GM12878 (cell line): Measurements from ENCODE around the gene APOLD1. TPM values are rescaled to one million over a fixed set of nuclear protein-coding genes. Genes with fewer than 3 reads are reported as not detected.

Source experiments
- ATAC-seq: fragments of 200-7000 bp; cut with Tn5 transposase; 3 replicates; pipeline ENCODE4 v1.9.1; 2020; ENCODE audit warnings: mild to moderate bottlenecking, moderate library complexity
- Bru-seq: library from RNA; stranded (reverse); fragments of 400-500 nt; gene quantifications from one replicate; lab custom pipeline; 2021; lab: Mats Ljungman, UMichigan
- BruChase-seq, 2 experiments: library from RNA; stranded (reverse); fragments of 400-500 nt; gene quantifications; one replicate each; lab custom pipeline; 2021; lab: Mats Ljungman, UMichigan
- BruUV-seq: library from RNA; stranded (reverse); fragments of 400-500 nt; replicated peaks from 2 replicates; lab custom pipeline; 2021; lab: Mats Ljungman, UMichigan
- CTCF ChIA-PET: fragments of 300-600 bp; sonication (Branson Sonifier 250); formaldehyde crosslinking; extraction: SDS; loops from one replicate; lab custom pipeline; 2021; ENCODE audit warnings: inconsistent platforms; lab: Yijun Ruan, JAX
- POLR2A ChIA-PET: fragments of 350-600 bp; formaldehyde crosslinking; extraction: SDS; loops from one replicate; lab custom pipeline; 2021; ENCODE audit warnings: inconsistent platforms; lab: Charles Lee
- RAD21 ChIA-PET: fragments of 300-600 bp; sonication (Branson Sonifier 250); formaldehyde crosslinking; loops from one replicate; lab custom pipeline; 2023; ENCODE audit warnings: antibody characterized with exemption; ENCODE audit not compliant: unreplicated experiment; lab: Charles Lee
- SMC1A ChIA-PET: fragments of 300-600 bp; sonication (Branson Sonifier 250); formaldehyde crosslinking; loops from one replicate; lab custom pipeline; 2023; ENCODE audit not compliant: unreplicated experiment, uncharacterized antibody; lab: Charles Lee
- DNase-seq: peaks from one replicate; pipeline ENCODE4 v3.0.0-alpha.2; 2011; ENCODE audit warnings: low read depth, low spot score
- FAIRE-seq: peaks from 3 replicates; lab custom pipeline; 2011; peaks lifted over from hg19 to GRCh38; lab: Jason Lieb, UNC
- H2AFZ ChIP-seq: 2 replicates; pipeline ENCODE4 v1.6.0; 2011; ENCODE audit warnings: low read depth, low read length, control low read depth; ENCODE audit not compliant: control insufficient read depth
- H3K27ac ChIP-seq: 2 replicates; pipeline ENCODE4 v1.5.1; 2011; ENCODE audit warnings: control low read depth; ENCODE audit not compliant: control insufficient read depth, insufficient read depth
- H3K27me3 ChIP-seq, 2 experiments: replicated peaks in 1 of 2; 2 replicates each; pipeline versions ENCODE4 v1.6.0 to v1.6.1; 2011; ENCODE audit warnings: low read length in 1 of 2; ENCODE audit not compliant: control insufficient read depth in 2 of 2, insufficient read depth in 2 of 2
- H3K36me3 ChIP-seq, 2 experiments: 2 replicates each; pipeline ENCODE4 v1.5.1; 2011; ENCODE audit warnings: low read length in 1 of 2; ENCODE audit not compliant: control insufficient read depth in 2 of 2, insufficient read depth in 2 of 2
- H3K4me1 ChIP-seq: 2 replicates; pipeline ENCODE4 v1.6.1; 2011; ENCODE audit warnings: mild to moderate bottlenecking, low read length, moderate library complexity, mixed read lengths; ENCODE audit not compliant: control insufficient read depth, insufficient read depth
- H3K4me2 ChIP-seq: 2 replicates; pipeline ENCODE4 v1.6.0; 2011; ENCODE audit warnings: control low read depth; ENCODE audit not compliant: control insufficient read depth, insufficient read depth
- H3K4me3 ChIP-seq: fragments of 200-600 bp; sonication (generic); 2 replicates; pipeline ENCODE4 v1.5.1; 2016
- H3K79me2 ChIP-seq: 2 replicates; pipeline ENCODE4 v1.6.0; 2011; ENCODE audit warnings: low read length; ENCODE audit not compliant: control insufficient read depth, insufficient read depth
- H3K9ac ChIP-seq: 2 replicates; pipeline ENCODE4 v1.8.0; 2011; ENCODE audit warnings: low read length, control low read depth, mixed read lengths; ENCODE audit not compliant: control insufficient read depth, insufficient read depth
- H3K9me3 ChIP-seq: replicated peaks from 3 replicates; pipeline ENCODE4 v1.5.1; 2011; ENCODE audit warnings: mild to moderate bottlenecking, low read length; ENCODE audit not compliant: control insufficient read depth, insufficient read depth
- H4K20me1 ChIP-seq: 2 replicates; pipeline ENCODE4 v1.6.0; 2011; ENCODE audit not compliant: control insufficient read depth, insufficient read depth
- EED ChIP-seq: sonication (generic); IDR thresholded peaks from 2 replicates; pipeline ENCODE4 v1.6.1; 2016; ENCODE audit warnings: antibody characterized with exemption, low read depth
- PBX3 ChIP-seq: IDR thresholded peaks from 2 replicates; pipeline ENCODE4 v1.6.1; 2011; ENCODE audit warnings: mild to moderate bottlenecking, low read depth, low read length, moderate library complexity; ENCODE audit not compliant: insufficient replicate concordance
- WGBS: methylation state at CpG from one replicate; pipeline ENCODE4 v1.1.6; 2016; ENCODE audit warnings: low lambda C conversion rate; ENCODE audit not compliant: insufficient replicate concordance, insufficient coverage; ENCODE audit errors: missing lambda C conversion rate; 5-methylcytosine and 5-hydroxymethylcytosine counted together
- in situ Hi-C: fragments of 300-500 bp; cut with MboI; formaldehyde crosslinking; loops from 9 replicates; pipeline ENCODE4 v1.14.3; 2018; ENCODE audit warnings: mixed read lengths
- intact Hi-C: fragments of 100-400 bp; cut with micrococcal nuclease; formaldehyde crosslinking; loops from one replicate; pipeline ENCODE4 v1.14.2; 2022; ENCODE audit not compliant: unreplicated experiment
- long read RNA-seq, 2 experiments: library from polyadenylated mRNA; unstranded; transcript quantifications; one replicate each; pipeline ENCODE4 v2.0.0, GENCODE V29; 2019 to 2020
- polyA minus RNA-seq, 3 experiments: library from RNA; depleted of rRNA, polyadenylated mRNA; stranded (reverse); fragments of >200 nt; gene quantifications; 2 replicates each; pipeline ENCODE4 v1.2.3, GENCODE V29; 2011
- polyA plus RNA-seq, 11 experiments: library from polyadenylated mRNA; depleted of rRNA in 4 of 11; unstranded in 6 of 11; stranded (reverse) in 5 of 11; fragments of >200 nt; fragmentation: Nextera tagmentation in 4 of 11; fragmentation: Illumina TruSeq in 1 of 11; extraction: Ambion mirVana in 4 of 11; extraction: Trizol in 1 of 11; gene quantifications; 1 replicate in 1 of 11; 2 replicates in 10 of 11; pipeline versions ENCODE4 v1.2.1 to v1.2.3, GENCODE V29; 2011 to 2016; ENCODE audit warnings: inconsistent platforms in 2 of 11, missing spikeins in 2 of 11, low read depth in 1 of 11
- total RNA-seq, 4 experiments: library from RNA; depleted of rRNA in 3 of 4; stranded (reverse); fragments of >200 nt in 3 of 4; fragmentation: Illumina TruSeq in 1 of 4; extraction: Trizol in 1 of 4; gene quantifications; 2 replicates each; pipeline versions ENCODE4 v1.2.1 to v1.2.3, GENCODE V29; 2013 to 2021

APOLD1 gene
- 14.8 and 18.8 TPM in 2 replicates for total RNA-seq (2013; cell fraction: nucleolus; rRNA removed)
- 6.2 and 7.0 TPM in 2 replicates for total RNA-seq (2014; rRNA removed)
- 4.5 TPM in 2 replicates for total RNA-seq (2014; rRNA removed; fragmentation: Illumina TruSeq; extraction: Trizol)
- 5.0 and 5.3 TPM in 2 replicates for total RNA-seq (2021)
- 1.6 TPM for polyA plus RNA-seq (2011; ENCODE audit: low read depth)
- 3.9 TPM in 2 replicates for polyA plus RNA-seq (2011; rRNA removed)
- polyA plus RNA-seq (2011; cell fraction: cytosol; rRNA removed), result 1.4 and 2.0 TPM in 2 replicates
- 1.7 and 2.2 TPM in 2 replicates for polyA plus RNA-seq (2011; cell fraction: nucleus; rRNA removed)
- polyA plus RNA-seq (2012), result 3.3 and 3.7 TPM in 2 replicates
- polyA plus RNA-seq (2014; fragmentation: Illumina TruSeq; extraction: Trizol), result 2.8 and 3.0 TPM in 2 replicates
- polyA plus RNA-seq (2014; fragmentation: Nextera tagmentation; extraction: Ambion mirVana), result 1 to 10 TPM; 1.1 to 1.4 TPM
- 3.5 and 4.7 TPM in 2 replicates for polyA plus RNA-seq (2014; rRNA removed)
- polyA plus RNA-seq (2016; fragmentation: Nextera tagmentation; extraction: Ambion mirVana), result 1 to 10 TPM; 8.6 to 8.9 TPM
- polyA minus RNA-seq (2011; rRNA and poly(A)+ RNA removed), result 3.4 and 5.5 TPM in 2 replicates
- 1.5 and 1.7 TPM in 2 replicates for polyA minus RNA-seq (2011; cell fraction: cytosol; rRNA and poly(A)+ RNA removed)
- polyA minus RNA-seq (2011; cell fraction: nucleus; rRNA and poly(A)+ RNA removed), result 5.7 and 6.4 TPM in 2 replicates
- Bru-seq, nascent RNA, result percentile 75 among the genes with signal in this experiment
- BruChase-seq, experiment 1, labeled RNA remaining after a 6-hour chase, result percentile 76 among the genes with signal in this experiment
- BruChase-seq, experiment 2, labeled RNA remaining after a 2-hour chase, result percentile 68 among the genes with signal in this experiment
- long read RNA-seq, experiment 1, full-length matches to known transcripts, result 1 of 4 reads
- long read RNA-seq, experiment 1, partial matches to known transcripts, result 0 of 4 reads
- long read RNA-seq, experiment 1, other reads (novel, unspliced or antisense), result 3 of 4 reads
- long read RNA-seq, experiment 2, partial matches to known transcripts, result 27 of 65 reads
- long read RNA-seq, experiment 2, other reads (novel, unspliced or antisense), result 38 of 65 reads

GRCh38 chr12:12784911-12785814 lies at the start of gene APOLD1:
Gene APOLD1, plus strand, starts transcription at chr12:12785659. Its CDS starts 33 bp downstream, at chr12:12785692.
- H3K4me1 ChIP-seq, result peaks cover 18% of the 10 kb centered on the region
- ChIA-PET SMC1A (interaction anchor here (0.6 to 7.9 kb wide), 4 partner anchors 19 to 427 kb away, joined by 3 to 88 read pairs (median 4); partner anchors contain the start of gene DDX47), POLR2A (interaction anchor here (0.6 kb wide), 1 partner anchor 527 kb away, joined by 5 read pairs; no protein-coding TSS in a partner anchor), RAD21 (no interaction called here), CTCF (interaction anchor here (0.5 to 5.5 kb wide), 4 partner anchors 31 to 131 kb away, joined by 4 to 136 read pairs (median 18); partner anchors contain the start of gene DDX47)
- peak within 1 kb of the TSS; percentile 65 for H3K4me3 ChIP-seq
- peak within 1 kb of the TSS; percentile 79; the same call in 1 of the 2 replicates for H3K9ac ChIP-seq
- peak within 1 kb of the TSS; percentile 96 for H3K4me2 ChIP-seq
- TF ChIP-seq EED (0 out of 2 replicates have a peak, but pooled peaks have one; percentile 9), PBX3 (no peak)
- H3K9me3 ChIP-seq, result no peaks in the 10 kb centered on the region
- intact Hi-C loops (no loop called here), in situ Hi-C loops (no loop called here)
- BruUV-seq, result no TSS peak
- no peak for ATAC-seq
- H3K79me2 ChIP-seq, result peaks cover 4% of the 10 kb centered on the region; the same call in 1 of the 2 replicates
- H4K20me1 ChIP-seq, result no peaks in the 10 kb centered on the region
- no peak within 1 kb of the TSS for H3K27ac ChIP-seq
- H3K27me3 ChIP-seq, result no peaks in the 10 kb centered on the region
- no peak for DNase-seq
- WGBS, result 89% methylated on average over 14 of the region's 14 CpGs
- no peak for FAIRE-seq
- H3K36me3 ChIP-seq, result no peaks in the 10 kb centered on the region
- H2AFZ ChIP-seq, result peak within 1 kb of the TSS; percentile 94
